ENCODE measurements around the gene GMEB1.
A peak's percentile ranks its signal among the peaks of the same experiment; 100 is the strongest.
"Not testable (repeated sequence)": the region's sequence is repeated elsewhere in the genome, so short reads cannot be mapped to it uniquely, and the experiment has no call there.

GMEB1 gene

DNA sequence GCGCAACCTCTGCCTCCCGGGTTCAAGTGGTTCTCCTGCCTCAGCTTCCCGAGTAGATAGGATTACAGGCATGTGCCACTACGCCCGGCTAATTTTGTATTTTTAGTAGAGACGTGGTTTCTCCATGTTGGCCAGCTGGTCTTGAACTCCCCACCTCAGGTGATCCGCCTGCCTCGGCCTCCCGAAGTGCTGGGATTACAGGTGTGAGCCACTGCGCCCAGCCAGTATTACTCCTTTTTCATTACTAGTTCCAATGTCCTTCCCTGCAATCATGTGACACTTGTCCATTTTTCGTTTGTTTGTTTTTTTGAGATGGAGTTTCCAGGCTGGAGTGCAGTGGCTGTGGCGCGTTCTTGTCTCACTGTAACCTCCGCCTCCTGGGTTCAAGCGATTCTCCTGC lies 4.4 kb downstream of the GMEB1 start:
- not testable (repeated sequence) for DNase-seq (ENCODE audit: low read depth in 2 of 2)

- DNase-seq (ENCODE audit: low read depth in 2 of 2) = no peak
Measured at GRCh38 chr1:28675924-28676257, 7.3 kb downstream of the GMEB1 start.

DNA sequence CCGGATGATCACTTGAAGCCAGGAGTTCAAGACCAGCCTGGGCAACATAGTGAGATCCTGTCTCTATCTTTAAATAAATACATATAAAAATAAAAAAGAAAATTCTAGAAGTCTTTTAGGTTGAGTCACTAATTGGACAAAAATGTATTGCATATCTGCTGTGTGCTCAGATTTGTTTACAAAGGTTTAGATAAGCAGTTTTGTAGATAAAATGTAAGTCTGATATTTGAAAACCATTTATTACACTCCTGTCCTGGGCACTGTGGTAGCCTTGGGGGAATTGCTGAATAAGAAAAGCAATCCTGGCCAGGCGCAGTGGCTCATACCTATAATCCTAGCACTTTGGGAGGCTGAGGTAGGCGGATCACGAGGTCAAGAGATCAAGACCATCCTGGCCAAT lies 11.6 kb downstream of the GMEB1 start:
- no peak for DNase-seq (ENCODE audit: low read depth in 2 of 2)

DNA sequence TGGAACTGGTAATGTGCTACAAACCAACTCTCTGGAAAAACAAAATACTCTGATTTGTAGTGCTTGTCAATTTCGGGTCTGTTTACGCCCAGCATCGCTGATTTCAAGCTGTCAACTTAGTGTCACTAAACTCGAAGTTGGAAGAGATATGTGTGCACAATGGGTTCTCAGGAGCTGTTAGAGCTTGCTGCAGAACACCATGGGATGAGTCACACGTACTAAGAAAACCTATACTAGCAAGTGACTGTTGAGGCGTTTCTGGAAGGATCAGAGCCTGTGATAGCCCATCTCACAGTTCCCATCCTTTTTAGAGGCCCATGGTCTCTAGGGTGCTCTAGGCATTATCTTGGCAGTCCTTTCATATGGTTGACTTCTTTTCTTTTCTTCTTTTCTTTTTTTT lies 14.3 kb downstream of the GMEB1 start:
- DNase-seq (ENCODE audit: low read depth in 2 of 2) = no peak

DNA sequence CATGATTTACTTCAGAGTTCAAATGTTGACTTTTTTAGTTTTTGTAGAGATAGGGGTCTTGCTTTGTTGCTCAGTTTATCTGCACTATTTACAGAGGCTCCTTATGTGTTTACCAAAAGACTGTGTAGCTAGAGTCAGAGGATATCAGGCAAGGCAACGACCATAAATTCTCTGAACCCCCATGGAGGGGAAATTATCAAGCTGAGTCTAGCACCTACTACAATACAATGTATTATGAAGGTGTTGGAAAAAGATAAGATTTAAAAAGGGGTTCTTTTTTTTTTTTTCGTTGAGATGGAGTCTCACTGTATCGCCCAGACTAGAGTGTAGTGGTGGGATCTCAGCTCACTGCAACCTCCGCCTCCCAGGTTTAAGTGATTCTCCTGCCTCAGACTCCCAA lies 16.4 kb downstream of the GMEB1 start:
- DNase-seq (ENCODE audit: low read depth in 2 of 2) = no peak

GRCh38 chr1:28691627-28692026 lies 23.0 kb downstream of the GMEB1 start:
- not testable (repeated sequence) for DNase-seq (ENCODE audit: low read depth in 2 of 2)

DNA sequence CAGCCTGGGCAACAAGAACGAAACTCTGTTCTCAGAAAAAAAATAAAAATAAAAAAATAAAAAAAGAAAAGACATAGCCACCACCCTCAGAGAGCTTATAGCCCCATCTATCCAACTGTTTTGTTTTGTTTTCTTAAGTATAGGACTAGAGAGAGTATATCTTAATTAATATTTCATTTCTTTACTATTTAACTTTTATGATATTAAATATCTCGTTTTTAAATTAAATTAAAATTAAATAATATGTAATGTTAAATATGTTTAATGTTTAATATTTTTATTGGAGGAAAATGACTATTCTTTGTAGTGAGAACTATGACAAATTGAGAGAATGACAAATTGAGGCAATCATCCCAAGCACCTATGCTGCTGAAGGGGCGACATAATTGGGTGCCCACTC lies 35.0 kb downstream of the GMEB1 start:
- no peak for DNase-seq (ENCODE audit: low read depth in 2 of 2)

- DNase-seq (ENCODE audit: low read depth in 2 of 2) = no peak
Measured at GRCh38 chr1:28716336-28716735, 47.8 kb downstream of the GMEB1 start.

- DNase-seq (ENCODE audit: low read depth in 2 of 2) = no peak
Measured at GRCh38 chr1:28718166-28718565, 49.6 kb downstream of the GMEB1 start.

DNA sequence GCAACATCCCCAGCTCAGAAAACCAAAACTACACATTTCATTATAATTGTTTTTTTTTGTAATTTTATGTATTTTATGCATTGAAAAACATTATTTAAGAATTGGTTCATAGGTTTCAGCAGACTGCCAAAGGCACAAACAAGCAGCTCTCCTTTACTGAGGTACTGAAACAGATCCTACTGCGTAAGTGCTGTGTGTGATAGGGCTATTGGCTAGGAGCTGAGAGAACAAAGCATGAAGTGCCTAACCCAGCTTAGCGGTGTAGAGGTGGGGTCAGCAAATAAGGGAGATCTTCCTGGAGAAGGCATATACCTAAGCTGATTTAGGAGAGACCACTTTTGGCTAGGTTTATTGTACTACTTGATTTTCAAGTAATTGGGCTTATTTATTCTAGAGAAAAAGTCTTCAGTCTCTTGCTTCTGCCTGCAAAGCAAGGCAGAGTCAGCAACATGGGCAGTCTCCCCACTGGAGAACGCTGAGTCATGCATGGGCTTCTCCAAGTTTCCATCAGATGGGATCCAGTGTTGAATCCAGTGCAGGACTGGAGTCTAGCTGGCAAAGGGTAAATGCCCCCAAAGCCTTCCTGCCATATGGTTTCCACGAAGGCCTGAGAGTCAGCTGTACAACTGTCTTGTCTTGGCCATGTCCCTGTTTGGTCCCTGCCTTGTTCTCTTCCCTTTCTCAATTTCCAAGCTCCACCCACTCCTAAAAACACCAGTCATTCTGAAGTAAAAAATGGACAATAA lies 50.2 kb downstream of the GMEB1 start:
- DNase-seq (ENCODE audit: low read depth in 2 of 2) = no peak

- no peak for DNase-seq (ENCODE audit: low read depth in 2 of 2)
Measured at GRCh38 chr1:28719332-28719619, 50.7 kb downstream of the GMEB1 start.

- DNase-seq (ENCODE audit: low read depth in 2 of 2) = no peak
Measured at GRCh38 chr1:28720376-28720775, 51.8 kb downstream of the GMEB1 start.

GRCh38 chr1:28721927-28722326 lies 53.3 kb downstream of the GMEB1 start:
- DNase-seq (ENCODE audit: low read depth in 2 of 2) = not testable (repeated sequence)

GRCh38 chr1:28725365-28725764 lies 56.8 kb downstream of the GMEB1 start:
- DNase-seq (ENCODE audit: low read depth in 2 of 2) = not testable (repeated sequence)

- DNase-seq (ENCODE audit: low read depth in 2 of 2) = no peak
Measured at GRCh38 chr1:28735961-28736449, 67.4 kb downstream of the GMEB1 start.

GRCh38 chr1:28736450-28737306 lies 68.1 kb downstream of the GMEB1 start, which contains the start of gene YTHDF2:
Gene YTHDF2 (plus strand): TSS chr1:28736940. CDS start chr1:28737121, 181 bp downstream.
- peak; percentile 95 to 98 for DNase-seq (ENCODE audit: low read depth in 2 of 2)

DNA sequence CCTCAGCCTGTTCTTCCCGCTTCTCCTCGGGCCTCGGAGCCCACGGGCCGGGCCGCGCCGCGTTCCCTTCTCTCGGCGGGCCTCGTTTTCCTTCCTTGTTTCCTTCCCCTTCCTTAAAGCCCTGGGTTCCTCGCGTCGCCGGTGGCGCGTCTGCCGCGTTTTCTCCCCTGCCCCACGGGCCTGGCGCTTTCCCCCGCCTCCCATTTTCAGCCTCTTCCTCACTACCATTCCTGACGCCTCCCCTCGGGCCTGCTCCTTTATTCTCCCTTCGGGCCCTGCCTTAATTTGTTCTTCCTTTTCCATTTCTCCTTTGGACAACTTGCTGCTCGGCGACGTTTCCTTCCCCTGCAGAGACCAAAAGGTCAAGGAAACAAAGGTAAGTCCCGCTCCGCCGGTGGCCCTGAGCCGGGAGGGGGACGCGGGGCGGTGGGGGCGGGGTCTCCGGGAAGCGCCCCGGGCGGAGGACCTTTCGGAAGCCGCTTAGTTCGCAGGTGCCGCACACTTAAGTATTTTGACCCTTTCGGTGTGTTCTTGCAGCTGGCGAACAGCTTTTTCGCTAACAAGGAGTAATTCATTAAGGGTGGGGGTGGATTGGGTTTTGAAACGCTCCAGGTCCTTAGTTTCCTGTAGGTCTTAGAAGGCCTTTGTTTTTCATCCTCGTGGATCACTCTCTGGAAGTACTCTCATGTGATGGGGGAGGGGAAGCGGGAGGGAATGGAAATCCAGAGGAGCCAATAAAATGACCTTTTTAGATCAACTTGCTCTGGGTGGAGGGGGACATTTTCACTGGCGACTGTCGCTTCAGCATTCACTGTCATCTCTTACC lies 68.9 kb downstream of the GMEB1 start:
- peak; percentile 17 to 32 for DNase-seq (ENCODE audit: low read depth in 2 of 2)

DNA sequence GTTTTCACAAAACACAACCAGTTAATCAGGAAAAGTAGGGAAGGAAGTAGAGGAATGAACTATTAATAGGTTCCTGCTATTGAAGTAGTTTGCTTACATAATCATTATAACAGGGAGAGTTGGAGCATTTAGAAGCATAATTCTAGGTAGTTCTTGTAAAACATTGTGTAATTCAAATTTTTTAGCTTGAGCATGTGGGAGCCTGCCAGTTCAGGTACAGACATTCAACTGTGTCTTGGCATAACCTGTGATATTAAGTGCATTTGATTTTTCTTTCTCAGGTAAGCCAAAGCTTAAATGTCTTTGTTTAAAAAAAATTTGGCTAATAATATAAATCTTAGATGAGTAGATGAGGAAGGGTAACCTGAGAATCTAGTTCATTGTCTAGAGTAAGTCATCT lies 71.5 kb downstream of the GMEB1 start:
- no peak for DNase-seq (ENCODE audit: low read depth in 2 of 2)

GRCh38 chr1:28744184-28744583 lies 75.6 kb downstream of the GMEB1 start:
- no peak for DNase-seq (ENCODE audit: low read depth in 2 of 2)

GRCh38 chr1:28745653-28746173 lies 77.1 kb downstream of the GMEB1 start:
- no peak for DNase-seq (ENCODE audit: low read depth in 2 of 2)

GRCh38 chr1:28750330-28750729 lies 81.7 kb downstream of the GMEB1 start:
- no peak for DNase-seq (ENCODE audit: low read depth in 2 of 2)

GRCh38 chr1:28750771-28751294 lies 82.2 kb downstream of the GMEB1 start:
- DNase-seq (ENCODE audit: low read depth in 2 of 2) = not testable (repeated sequence)

Data from stimulated activated CD4-positive, alpha-beta T cell treated with anti-CD3 and anti-CD28 coated beads, Interleukin-12 subunit alpha, Interleukin-12 subunit beta, amount 100 ng/mL, for 24 hours (primary cell).